ENCODE results near the gene KNOP1.

The KNOP1 gene

DNA sequence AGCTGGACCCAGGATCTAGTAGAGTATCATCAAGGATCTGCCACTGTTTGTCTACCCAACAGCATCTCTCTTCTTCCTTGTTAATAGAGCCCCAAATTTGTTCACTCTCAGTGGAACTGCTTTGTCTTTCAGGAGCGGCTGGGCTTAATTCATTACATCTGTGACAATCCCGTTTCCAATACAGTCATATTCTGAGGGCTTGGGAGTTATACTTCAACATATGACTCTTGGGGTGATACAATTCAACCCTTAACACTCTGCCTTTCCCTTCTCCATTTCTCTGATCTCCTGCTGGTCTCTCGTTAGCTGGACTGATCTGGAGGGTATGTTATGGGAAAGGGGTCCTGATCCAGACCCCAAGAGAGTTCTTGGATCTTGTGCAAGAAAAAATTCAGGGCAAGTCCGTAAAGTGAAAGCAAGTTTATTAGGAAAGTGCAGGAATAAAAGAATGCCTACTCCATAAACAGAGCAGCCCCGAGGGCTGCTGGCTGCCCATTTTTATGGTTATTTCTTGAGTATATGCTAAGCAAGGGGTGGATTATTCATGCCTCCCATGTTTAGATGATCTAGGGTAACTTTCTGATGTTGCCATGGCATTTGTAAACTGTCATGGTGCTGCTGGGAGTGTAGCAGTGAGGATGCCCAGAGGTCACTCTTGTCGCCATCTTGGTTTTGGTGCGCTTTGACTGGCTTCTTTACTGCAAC, 42.5 kb upstream of the KNOP1 start:
- DNase-seq = no peak
- H3K27ac ChIP-seq = no peak overlapping the region
- no peaks in the 10 kb centered on the region for H3K27me3 ChIP-seq (ENCODE audit: insufficient read depth, low read depth, severe bottlenecking)
- TF ChIP-seq, protein P1, sequence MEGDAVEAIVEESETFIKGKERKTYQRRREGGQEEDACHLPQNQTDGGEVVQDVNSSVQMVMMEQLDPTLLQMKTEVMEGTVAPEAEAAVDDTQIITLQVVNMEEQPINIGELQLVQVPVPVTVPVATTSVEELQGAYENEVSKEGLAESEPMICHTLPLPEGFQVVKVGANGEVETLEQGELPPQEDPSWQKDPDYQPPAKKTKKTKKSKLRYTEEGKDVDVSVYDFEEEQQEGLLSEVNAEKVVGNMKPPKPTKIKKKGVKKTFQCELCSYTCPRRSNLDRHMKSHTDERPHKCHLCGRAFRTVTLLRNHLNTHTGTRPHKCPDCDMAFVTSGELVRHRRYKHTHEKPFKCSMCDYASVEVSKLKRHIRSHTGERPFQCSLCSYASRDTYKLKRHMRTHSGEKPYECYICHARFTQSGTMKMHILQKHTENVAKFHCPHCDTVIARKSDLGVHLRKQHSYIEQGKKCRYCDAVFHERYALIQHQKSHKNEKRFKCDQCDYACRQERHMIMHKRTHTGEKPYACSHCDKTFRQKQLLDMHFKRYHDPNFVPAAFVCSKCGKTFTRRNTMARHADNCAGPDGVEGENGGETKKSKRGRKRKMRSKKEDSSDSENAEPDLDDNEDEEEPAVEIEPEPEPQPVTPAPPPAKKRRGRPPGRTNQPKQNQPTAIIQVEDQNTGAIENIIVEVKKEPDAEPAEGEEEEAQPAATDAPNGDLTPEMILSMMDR (IDR thresholded peaks at IDR 0.05; ENCODE audit: low read depth, low read length) = no peak
- H3K9me3 ChIP-seq (ENCODE audit: severe bottlenecking) = no peaks in the 10 kb centered on the region
- H3K4me3 ChIP-seq (ENCODE audit: low read depth, low read length) = no peak overlapping the region
- no peaks in the 10 kb centered on the region for H3K36me3 ChIP-seq

DNA sequence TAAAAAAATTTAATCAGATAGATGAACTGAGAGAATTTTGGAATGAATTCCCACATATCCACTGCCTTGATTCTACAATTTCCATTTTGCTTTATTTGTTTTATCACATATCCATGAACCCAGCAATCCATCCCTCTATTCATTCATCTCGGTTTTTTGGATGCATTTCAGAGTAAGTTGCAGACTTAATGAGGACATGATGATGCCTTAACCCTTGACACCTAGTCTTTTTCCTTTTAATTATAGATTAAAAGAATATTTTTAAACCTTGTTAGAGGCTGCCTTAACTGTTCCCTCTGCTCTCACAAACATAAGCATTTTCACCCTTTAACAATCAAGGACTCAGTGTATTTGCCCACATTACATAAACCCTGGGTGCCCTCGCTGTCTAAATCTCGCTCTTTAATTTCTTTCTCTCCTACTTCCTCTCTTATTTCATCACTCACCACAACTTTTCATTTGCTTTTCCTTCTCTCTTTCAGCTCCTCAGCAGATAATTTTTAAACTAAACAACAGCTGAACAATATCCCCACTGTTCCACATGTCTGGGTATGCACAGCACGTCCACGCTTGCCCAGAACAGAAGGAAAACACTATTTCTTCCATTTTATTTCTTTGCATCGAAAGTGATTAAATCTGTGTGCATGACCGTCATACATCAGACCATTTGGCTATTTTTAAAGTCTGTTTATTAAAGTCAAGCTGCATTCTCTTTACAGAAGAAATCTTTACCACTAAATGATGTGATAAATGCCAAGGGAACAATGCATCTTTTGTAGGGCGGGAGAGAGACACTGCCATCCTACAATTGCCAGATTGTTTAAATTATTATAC, 40.0 kb upstream of the KNOP1 start:
- Histone ChIP-seq H3K36me3 (no peaks in the 10 kb centered on the region), H3K9me3 (ENCODE audit: severe bottlenecking) (no peaks in the 10 kb centered on the region), H3K4me3 (ENCODE audit: low read depth, low read length) (no peak overlapping the region), H3K27me3 (ENCODE audit: insufficient read depth, low read depth, severe bottlenecking) (no peaks in the 10 kb centered on the region), H3K27ac (no peak overlapping the region)
- TF ChIP-seq, protein P1 (IDR thresholded peaks at IDR 0.05; ENCODE audit: low read depth, low read length) = no peak
- DNase-seq = no peak

DNA sequence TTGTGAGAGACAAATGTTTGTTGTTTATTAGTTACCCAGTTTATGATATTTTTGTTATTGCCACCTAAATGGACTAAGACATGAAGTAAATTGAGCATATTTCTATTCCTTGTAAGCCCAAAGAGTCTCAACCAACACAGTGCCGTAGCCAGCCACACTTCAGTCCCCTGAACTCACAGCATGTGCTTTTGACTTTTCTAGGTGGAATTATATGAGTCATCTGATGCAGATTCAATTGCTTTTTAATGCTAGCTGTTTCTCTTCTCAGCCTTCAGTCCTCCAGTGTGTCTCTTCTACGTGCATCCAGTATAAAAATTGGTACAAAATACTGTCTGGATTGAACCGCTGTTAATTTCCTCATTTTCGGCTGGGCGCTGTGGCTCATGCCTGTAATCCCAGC, 39.0 kb upstream of the KNOP1 start:
- no peaks in the 10 kb centered on the region for H3K9me3 ChIP-seq (ENCODE audit: severe bottlenecking)
- TF ChIP-seq, protein P1 (IDR thresholded peaks at IDR 0.05; ENCODE audit: low read depth, low read length) = no peak
- no peak overlapping the region for H3K4me3 ChIP-seq (ENCODE audit: low read depth, low read length)
- no peak overlapping the region for H3K27ac ChIP-seq
- H3K27me3 ChIP-seq (ENCODE audit: insufficient read depth, low read depth, severe bottlenecking) = no peaks in the 10 kb centered on the region
- no peak for DNase-seq
- no peaks in the 10 kb centered on the region for H3K36me3 ChIP-seq

DNA sequence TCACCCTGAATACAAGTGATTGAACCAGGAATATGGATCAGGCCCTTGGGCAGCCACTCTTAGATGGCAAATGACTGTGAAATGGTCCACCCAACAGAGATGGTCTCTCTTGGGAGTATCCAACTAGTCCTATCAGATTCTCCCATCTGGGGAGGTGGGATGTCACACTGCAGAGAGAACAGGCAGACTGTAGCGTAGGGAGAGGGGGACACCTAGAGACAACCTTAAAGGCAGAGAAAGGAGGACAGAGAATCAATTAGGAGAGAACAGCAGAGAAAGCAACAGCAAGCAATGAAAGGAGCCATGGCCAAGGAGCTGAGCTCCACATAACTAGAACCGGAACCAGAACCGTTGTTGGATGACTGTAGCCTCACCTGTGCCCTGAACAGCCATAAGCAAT, 37.2 kb upstream of the KNOP1 start:
- Histone ChIP-seq H3K27me3 (ENCODE audit: insufficient read depth, low read depth, severe bottlenecking) (no peaks in the 10 kb centered on the region), H3K9me3 (ENCODE audit: severe bottlenecking) (no peaks in the 10 kb centered on the region), H3K4me3 (ENCODE audit: low read depth, low read length) (no peak overlapping the region), H3K27ac (no peak overlapping the region), H3K36me3 (no peaks in the 10 kb centered on the region)
- TF ChIP-seq, protein P1 (IDR thresholded peaks at IDR 0.05; ENCODE audit: low read depth, low read length) = no peak
- DNase-seq = no peak

DNA sequence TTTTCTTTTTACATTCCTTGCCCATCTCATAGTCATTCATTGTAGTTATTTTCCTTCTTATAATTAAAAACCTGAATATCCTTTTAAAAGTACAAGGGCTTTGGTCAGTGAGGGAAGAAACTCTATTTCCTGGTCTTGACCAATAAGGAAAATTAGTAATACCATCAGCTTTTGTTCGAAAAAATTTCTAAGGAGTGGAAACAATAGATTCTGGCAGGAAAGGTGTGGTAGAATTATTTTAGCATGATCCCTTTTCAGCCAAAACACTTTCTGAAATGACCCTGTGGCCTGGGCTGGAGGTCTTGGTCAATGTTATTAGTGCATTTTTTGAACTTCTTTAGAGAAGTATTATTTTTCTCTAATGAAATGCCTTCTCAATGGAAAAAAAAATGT, 36.6 kb upstream of the KNOP1 start:
- TF ChIP-seq, protein P1 (IDR thresholded peaks at IDR 0.05; ENCODE audit: low read depth, low read length) = no peak
- H3K27ac ChIP-seq = no peak overlapping the region
- no peak for DNase-seq

More for the DNA sequence above, 36.6 kb upstream of the KNOP1 start:
- no peaks in the 10 kb centered on the region for H3K27me3 ChIP-seq (ENCODE audit: insufficient read depth, low read depth, severe bottlenecking)
- no peaks in the 10 kb centered on the region for H3K36me3 ChIP-seq
- no peak overlapping the region for H3K4me3 ChIP-seq (ENCODE audit: low read depth, low read length)
- no peaks in the 10 kb centered on the region for H3K9me3 ChIP-seq (ENCODE audit: severe bottlenecking)
